Endometrium (tissue), 2 donors: ENCODE measurements around the gene TOX3.

Source experiments
- FAIRE-seq: peaks from 2 replicates; lab custom pipeline; 2012; peaks lifted over from hg19 to GRCh38; lab: Jason Lieb, UNC
- donor health status: control.
- donor health status: control.

Gene TOX3

GRCh38 chr16:52537516-52537915 lies 9.4 kb downstream of the TOX3 start:
- FAIRE-seq, result no peak

DNA sequence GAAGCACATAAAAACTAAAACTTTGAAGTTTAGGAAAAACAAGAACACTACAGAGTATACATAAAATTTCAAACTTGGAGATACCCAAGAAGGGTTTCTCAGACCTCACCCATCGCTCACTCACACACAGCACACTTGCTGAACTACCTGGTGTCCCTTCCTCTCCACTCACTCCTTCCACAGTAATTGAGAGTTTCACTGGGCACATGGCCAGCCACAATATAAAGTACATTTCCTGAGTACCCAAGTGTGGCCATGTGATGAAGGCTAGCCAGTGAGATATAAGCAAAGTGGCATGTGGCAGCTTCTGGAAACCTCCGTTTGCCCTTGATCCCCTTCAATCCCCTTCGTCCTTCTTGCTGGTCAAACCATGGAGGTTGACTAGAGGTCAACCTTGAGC lies 11.9 kb downstream of the TOX3 start:
- no peak for FAIRE-seq

DNA sequence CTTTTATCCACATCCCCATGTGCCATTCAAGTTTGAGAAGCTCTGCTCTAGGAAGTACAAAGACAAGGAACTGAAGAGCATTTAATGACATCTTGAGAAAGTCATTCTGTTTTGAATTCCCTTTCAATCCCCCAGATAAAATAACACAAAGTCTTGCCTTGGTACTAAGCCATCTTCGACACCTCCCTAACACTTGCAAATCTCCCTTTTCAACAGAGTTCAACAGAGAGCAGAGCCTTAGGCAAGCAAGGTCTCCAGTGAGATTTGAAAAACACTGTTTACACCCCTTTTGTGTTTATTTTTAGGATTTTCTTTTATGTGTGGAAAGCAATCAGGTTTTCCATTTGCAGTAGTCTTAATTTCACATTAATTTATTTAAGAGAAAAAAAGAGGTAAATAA lies 13.6 kb downstream of the TOX3 start:
- no peak for FAIRE-seq

- no peak for FAIRE-seq
Measured at GRCh38 chr16:52532384-52532783, 14.6 kb downstream of the TOX3 start.

DNA sequence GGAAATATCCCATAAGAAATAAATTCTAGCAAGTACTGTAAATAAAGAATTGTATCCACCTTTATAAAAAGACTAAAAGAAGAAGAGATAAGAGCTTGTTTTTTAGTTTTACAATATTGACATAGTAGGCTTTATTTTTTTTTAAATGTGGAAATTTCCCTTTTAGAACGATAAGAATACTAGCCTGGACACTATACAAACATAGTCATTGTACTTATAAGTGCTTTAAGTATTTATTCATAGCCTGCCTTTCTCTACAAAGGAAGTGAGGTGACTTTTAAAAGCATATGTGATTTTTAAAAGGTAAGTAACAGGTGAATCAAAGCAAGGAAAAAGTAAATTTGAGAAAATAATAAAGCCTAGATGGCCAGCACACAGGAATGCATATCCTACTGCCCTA lies 17.7 kb downstream of the TOX3 start:
- no peak for FAIRE-seq

- FAIRE-seq, result no peak
Measured at GRCh38 chr16:52528393-52529065, 18.4 kb downstream of the TOX3 start.

DNA sequence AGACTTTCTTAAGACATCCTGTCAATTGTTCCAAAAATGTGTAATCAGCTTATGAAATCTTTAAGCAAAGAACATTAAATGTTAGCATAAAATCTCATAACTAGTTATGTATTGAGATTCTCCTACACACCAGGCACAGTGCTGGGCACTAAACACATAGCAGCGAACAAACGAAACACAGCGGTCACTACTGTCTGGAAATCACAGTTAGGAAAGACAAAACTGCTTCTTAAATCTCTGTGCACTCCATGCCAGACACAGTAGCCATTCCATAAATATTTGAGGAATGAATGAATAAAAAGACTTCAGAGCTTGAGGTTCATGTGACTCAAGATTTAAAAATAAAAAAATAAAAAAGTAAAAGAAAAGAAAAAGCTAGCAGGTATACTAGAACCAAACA lies 20.1 kb downstream of the TOX3 start:
- no peak for FAIRE-seq

GRCh38 chr16:52526116-52526828 lies 20.7 kb downstream of the TOX3 start:
- FAIRE-seq, result no peak

DNA sequence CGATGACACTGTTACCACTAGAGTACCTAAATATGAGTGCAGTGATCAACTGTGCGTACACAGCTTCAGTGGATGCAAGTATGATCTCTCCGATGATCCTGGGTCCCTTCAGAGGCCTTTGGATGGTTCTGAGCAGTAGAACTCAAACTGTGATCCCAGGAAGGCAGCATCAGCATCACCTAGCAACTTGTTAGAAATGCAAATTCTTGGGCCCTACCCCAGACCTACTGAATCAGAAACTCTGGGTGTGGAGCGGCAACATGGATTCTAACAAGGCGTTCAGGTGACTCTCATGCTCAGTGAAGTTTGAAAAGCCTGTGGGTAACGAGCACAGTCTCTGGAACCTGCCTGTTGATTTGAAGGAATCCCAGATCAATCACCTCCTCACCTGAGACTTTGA lies 25.4 kb downstream of the TOX3 start:
- no peak for FAIRE-seq

- no peak for FAIRE-seq
Measured at GRCh38 chr16:52518884-52519283, 28.1 kb downstream of the TOX3 start.

DNA sequence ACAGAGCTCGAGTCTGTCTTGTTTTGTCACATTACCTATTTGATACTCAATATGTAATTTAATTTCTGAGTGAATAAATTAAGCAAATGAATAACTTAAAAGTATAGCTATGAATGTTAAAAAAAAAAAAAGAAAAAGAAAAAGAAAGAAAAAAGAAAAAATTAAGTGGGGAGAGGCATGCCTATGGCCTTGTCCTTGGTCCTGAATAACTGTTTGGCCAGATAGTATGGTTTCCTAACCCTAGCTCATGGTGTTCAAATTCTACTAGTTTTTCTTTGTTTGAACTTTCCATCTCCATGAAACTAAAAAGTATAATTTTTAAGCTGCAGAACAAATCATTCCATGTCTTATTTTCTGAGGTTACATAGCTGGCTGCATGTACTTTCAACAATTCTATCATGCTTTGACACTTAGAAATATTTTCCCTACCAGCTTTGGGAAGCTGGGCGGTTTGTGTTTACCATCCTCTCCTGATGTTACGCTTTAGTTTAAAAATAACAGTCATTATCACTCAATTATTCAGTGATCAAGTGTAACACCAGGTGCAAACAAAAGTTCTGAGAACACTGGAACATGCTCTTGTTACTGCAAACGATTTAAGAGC lies 31.8 kb downstream of the TOX3 start:
- FAIRE-seq, result peak; percentile 80

GRCh38 chr16:52512297-52512987 lies 34.5 kb downstream of the TOX3 start:
- FAIRE-seq, result no peak

- FAIRE-seq, result no peak
Measured at GRCh38 chr16:52501746-52502145, 45.2 kb downstream of the TOX3 start.

DNA sequence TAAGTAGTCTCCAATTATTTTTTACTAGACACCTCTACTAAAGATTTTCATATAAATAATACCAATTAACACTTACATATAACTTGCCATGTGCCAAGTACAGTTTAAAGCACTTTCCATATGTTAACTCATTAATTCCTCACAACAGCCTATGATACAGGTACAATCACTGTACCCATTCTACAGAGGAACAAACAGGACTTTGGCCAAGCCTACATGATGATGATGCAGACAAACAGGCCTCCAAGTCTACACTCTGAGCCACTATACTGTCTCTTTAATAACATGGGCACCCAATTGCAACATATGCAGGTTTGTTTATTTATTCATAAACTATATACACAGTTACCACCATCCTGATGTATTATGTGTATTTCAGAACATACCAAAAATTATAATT lies 46.0 kb downstream of the TOX3 start:
- FAIRE-seq, result no peak

- FAIRE-seq, result no peak
Measured at GRCh38 chr16:52499060-52499440, 47.9 kb downstream of the TOX3 start.

- FAIRE-seq, result no peak
Measured at GRCh38 chr16:52498328-52499059, 48.4 kb downstream of the TOX3 start.

DNA sequence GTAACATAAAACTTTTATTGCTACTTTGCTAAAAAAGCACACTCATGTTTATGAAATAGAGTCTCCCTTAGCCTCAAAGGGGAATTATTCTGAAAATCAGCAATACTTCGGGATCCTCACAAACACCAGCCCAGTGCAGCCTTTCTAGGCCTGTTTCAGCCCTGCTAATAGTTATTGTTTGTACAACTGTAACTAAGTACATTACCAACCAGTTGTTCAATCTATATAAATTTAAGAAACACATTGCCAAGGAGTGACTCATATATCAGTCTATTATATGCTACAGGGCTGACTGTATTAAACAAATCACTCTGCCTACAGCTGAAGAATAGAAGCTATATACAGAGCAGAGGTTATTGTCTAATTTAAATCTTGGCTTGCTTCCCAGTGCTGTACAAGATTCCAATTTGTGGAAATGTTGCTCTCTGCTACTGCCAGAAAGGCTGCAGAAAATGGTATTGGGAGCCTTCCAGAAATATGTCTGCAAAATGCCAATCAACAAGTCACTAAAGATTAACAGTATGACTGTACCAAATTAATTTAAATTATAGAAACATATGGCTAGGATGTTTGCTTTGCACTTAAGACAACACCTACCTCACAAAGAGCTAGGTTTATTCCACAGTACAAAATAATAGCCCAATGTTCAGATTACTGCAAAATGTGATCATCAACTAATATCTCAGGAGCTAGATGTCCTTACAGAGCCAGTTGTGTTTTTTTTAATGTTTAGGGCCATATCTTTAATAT lies 49.7 kb downstream of the TOX3 start:
- no peak for FAIRE-seq

DNA sequence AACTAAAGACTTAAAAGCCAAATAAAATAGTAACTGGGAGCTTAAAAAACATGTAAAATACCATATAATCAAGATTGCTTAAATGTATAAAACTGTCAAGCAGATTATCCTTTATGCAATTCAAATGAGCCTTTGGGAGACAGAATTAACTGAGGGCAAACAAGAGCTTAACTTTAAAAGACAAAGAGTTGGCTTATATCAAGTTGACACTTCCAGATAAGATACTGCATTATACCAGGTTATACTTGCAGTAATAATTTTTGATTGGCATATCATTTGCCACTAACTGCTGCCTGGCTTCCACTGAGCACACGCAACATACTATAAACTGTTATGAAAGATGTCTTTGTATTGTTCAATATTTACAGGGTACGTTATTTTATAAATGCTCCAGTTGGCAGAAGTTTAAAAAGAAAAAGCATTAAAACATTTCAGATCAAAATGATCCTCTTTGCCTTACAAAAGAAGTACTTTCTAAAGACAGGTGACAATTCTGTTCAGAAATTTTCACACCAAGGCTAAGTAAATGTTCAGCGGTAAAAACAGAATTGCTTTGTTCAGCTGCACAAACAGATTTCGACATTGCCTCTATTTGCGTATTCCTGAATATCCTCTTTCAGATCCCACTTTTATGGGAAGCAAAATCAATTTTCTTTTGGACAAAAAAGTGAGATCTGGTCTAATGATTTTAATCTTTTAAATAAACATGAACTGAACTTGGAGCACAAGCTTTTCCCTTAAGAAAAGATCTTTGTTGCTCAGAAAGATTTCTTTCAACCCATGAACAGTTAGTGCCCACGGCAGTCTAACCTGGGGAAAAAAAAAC lies 50.7 kb downstream of the TOX3 start:
- no peak for FAIRE-seq

DNA sequence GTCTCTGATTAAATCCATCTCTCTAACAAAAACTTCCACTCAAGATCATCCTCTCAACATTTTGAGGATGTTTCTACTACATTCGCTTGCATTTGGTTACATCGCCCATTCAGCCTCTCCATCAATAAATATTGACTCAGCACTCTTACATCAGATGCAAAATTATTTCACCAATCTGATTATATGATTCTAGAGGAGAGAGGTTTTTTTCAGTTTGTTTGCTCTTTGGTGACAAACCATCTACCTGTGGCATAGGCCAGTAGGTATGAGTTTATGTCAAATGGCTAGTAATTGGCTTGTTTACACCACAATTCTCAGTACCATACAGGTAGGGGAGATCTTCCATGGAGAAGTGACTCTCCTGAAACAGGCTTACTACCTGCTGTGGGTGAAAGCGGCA lies 52.3 kb downstream of the TOX3 start:
- FAIRE-seq, result no peak

DNA sequence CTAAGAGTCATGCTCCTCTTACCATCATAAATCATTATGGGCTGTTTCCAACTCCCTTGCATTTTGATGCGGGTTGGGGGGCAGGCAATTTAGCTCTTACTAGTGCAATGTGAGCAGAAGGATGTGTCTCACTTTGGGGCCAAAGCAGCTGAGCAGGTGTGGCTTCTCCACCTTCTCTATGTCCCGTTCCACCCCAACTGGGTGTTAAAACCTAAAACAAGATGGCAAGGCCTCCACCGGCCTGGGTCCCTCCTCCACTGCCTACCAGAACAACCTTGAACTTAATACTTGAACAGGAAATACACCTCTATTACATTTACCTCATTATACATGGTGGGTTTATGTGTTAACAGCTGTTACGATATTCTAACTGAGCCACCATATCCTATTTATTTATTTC lies 52.8 kb downstream of the TOX3 start:
- FAIRE-seq, result no peak
